GOT3 (cell line): Measurements from ENCODE around the gene PCBP4.

Source experiments
- DNase-seq: peaks from one replicate; lab custom pipeline; 2025; ENCODE audit warnings: mixed read lengths; lab: John Stamatoyannopoulos, UW

PCBP4 gene

GRCh38 chr3:51967384-51968169, at the start of gene PCBP4:
PCBP4 (minus strand) TSS chr3:51967454; CDS start chr3:51961240, 6,214 bp downstream.
- DNase-seq, result no peak

- no peak for DNase-seq
These were observed 48.4 kb upstream of the PCBP4 start for GRCh38 chr3:52015438-52016228.

DNA sequence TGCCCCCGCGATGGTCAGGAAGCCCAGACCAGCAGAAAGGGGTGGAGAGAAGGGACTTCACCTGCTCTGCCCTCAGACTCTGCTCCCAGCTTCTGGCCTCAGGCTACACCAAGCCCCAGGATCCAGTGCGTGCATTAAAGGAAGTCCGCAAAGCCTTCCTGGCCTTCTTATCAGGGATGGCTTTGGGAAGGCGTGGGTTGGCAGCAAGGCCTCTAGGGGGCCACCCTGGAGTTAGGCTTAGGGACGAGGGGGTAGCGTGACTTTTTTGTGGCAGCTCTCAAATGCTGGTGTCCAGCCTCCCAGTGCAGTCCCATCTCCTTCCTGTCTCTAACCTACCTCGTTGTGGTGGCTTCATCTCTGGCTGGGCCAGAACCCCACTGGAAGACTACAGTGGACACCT, 47.4 kb upstream of the PCBP4 start:
- no peak for DNase-seq

DNA sequence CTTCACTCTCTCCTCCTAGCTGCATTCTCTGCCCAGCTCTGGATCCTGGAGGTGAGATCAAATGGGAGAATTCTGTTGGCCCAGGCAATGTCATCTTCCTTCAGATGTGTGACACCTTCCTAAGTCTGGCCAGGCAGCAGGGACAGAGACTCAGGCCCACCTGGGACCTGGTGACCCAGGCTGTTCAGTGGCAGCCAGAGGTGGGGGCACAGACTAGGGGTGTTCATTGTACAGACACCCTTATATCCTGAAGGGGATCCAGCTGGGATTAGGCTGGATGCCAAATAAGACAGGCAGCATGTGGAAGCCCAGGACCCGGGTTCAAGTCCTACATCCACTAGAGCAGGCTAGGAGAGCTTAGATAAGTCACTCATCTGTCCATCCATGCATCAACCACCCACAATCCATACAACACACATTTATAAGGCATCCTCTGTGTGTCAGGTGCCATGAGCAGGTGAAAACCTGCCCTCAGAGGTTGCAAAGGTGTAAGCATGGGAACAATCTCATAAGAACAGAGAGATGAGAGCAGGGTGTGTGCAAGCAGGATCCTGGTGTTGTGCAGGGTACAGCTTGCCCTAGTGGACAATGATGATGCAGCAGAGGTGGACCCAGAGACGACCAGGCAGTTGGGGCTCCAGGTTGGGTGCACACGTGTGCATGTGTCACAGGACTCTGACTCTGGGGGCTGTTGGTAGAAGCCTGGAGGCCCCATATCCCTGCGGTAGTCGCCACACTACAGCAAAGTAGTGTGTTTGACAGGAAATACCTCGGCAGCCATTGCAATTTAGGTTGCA, 46.7 kb upstream of the PCBP4 start:
- no peak for DNase-seq

GRCh38 chr3:52012699-52013098, 45.4 kb upstream of the PCBP4 start:
- DNase-seq, result no peak

- no peak for DNase-seq
These were observed 43.2 kb upstream of the PCBP4 start for GRCh38 chr3:52010431-52010830.

DNA sequence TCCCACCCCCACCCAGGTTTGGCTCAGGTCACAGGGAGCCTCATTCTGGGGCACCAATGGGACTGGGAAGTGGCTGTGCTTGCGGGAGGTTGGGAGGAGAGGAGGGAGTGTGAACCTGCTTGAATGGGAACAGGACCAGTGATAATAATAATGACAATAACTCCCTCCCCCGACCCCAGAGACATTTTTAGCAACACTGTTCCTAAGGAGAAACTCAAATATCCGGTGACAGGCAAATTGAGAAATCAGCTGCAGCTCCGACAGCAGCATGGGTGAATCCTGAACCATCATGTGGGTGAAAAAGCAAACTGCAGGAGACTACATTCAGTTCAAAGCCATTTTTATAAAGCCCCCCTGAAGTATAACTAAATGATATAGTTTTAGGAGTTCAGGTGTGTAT, 40.0 kb upstream of the PCBP4 start:
- no peak for DNase-seq

DNA sequence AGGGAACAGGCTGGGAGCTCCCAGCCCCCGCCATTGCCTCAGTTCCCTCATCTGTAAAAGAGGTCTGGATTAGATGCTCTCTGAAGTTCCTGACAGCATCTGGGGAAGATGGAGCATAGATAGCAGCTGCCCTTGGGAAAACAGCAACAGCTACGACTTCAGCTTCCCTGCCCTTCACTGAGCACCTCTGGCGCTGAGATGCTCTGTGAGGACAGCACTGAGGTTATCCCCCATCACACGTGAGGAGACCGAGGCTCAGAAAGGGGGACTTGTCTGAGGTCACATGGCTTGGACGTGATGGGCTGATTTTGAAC, 39.5 kb upstream of the PCBP4 start:
- DNase-seq, result no peak

GRCh38 chr3:52006017-52006819, 39.0 kb upstream of the PCBP4 start:
- DNase-seq, result no peak

- DNase-seq, result no peak
These were observed 38.3 kb upstream of the PCBP4 start for GRCh38 chr3:52005571-52005986.

DNA sequence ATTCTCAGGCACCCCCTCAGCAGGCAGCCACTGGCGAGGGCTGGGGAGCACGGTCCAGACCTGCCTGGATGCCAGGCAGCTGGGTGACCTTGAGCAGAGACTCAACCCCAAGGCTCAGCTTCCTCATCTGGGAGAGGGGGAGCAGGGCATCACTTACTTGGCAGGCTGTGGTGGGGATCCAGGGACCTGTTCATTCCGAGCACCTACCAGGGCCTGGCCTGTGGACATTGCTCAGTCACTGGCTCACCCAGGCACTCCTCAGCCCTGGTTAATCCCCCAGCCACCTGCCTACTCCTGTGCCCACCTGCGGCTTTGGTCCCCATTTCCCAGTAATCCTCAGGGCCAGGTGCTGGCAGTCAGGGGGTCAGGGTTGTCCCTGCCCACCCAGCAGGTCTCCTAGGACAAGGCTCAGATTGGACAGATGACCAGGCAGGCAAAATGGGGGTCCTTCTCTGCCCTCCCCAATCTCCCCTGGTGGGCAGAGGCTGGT, 37.7 kb upstream of the PCBP4 start:
- no peak for DNase-seq

GRCh38 chr3:52004163-52004787, 37.0 kb upstream of the PCBP4 start:
- DNase-seq, result no peak

DNA sequence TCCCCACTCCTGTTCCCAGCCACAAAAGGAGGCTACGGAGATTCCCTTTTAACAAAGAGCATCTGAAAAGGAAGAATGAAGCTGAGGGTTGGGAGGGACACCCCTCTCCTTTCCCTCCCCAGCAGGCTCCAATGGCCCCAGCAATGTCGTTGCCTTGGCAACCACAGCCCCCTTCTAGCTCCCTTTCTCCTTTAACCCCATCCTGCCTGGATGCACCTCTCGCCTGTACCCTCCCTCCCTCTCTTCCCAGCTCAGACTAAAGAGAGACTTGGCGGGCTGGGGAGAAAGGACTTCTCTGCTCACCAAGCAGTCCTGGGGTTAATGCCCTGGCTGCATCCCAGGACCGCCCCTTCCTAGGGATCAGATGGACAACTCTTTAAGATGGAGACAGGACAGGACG, 35.5 kb upstream of the PCBP4 start:
- DNase-seq, result no peak

DNA sequence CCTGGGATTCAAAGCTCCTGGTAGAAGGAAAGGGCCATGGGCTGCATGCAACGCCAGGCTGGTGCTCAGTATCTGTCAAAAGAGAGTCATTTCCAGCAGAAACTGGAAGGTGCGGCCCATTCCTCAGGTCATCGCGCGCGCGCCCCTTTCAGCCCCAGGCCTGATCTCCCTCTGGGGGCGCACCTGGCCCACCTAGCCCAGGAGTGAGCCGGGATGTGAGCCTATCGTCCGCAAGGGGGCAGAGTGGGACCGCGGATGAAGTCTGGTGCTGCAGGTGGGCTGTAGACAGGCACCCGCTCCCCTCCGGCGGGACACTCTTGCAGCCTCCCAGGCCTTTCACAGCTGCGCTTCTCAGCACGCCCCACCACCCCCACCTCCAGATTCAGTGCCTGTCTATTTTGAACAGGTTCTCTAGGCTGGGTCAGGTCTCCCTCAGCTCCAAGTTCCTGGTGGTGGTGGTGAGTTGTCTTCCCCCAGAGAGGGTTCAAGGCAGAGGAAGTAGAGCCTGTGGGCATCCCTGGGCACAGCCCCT, 34.3 kb upstream of the PCBP4 start:
- DNase-seq, result peak; percentile 33

- no peak for DNase-seq
These were observed 32.6 kb upstream of the PCBP4 start for GRCh38 chr3:51999846-52000245.

DNA sequence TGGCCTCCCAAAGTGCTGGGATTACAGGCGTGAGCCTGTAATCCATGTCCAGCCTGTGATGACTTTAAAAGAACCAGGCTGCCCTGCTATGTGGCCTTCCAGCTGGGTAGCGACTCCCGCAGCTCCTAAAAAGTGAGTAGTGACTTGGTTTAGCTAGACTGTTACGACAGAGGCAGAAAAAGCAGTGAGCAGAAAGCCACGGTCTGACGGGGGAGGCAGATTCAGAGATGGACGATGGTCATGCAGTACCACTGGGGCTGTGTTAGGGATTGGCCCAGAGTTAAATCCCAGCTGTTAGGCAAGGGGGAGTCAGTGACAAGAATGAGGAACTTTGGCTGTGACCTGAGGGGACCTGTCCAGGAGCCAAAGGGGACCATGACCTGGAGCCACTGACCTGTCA, 31.5 kb upstream of the PCBP4 start:
- DNase-seq, result no peak

GRCh38 chr3:51997935-51998596, 30.8 kb upstream of the PCBP4 start:
- no peak for DNase-seq

DNA sequence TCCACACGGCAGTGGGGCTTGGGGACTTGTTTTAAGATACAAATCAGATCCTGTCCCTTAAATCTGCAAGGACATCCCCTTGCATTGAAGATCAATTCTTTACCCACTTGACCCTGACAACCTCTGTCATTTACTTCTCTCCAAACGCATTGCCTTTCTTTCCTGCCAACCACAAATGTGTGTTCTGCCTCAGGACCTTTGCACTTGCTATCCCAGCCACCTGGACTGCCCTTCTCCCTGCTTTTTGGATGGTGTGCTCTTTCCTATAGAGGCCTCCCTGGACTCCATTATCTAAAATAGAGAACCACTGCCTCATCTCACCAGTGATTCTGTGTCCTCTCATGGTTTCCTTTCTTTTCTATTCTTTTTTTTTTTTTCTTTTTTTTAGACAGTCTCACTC, 29.9 kb upstream of the PCBP4 start:
- DNase-seq, result no peak

GRCh38 chr3:51995346-51996163, 28.3 kb upstream of the PCBP4 start, which contains the start of gene RPL29:
RPL29 (minus strand) TSS chr3:51995895; CDS start chr3:51995461, 434 bp downstream.
- peak; percentile 84 for DNase-seq
